IPS-18a (cell line): ENCODE data around the gene LTBR.

Experiments
- H3K27ac ChIP-seq: one replicate; pipeline ENCODE4 v1.5.1; 2013; ENCODE audit warnings: low read length
- H3K27me3 ChIP-seq: one replicate; pipeline ENCODE4 v1.6.1; 2013; ENCODE audit warnings: mild to moderate bottlenecking, low read length; ENCODE audit not compliant: control insufficient read depth, insufficient read depth
- H3K36me3 ChIP-seq: one replicate; pipeline ENCODE4 v1.6.1; 2013; ENCODE audit warnings: low read depth, low read length; ENCODE audit not compliant: control insufficient read depth
- H3K4me1 ChIP-seq: one replicate; pipeline ENCODE4 v1.6.1; 2013; ENCODE audit warnings: low read depth, low read length; ENCODE audit not compliant: control insufficient read depth
- H3K4me3 ChIP-seq: one replicate; pipeline ENCODE4 v1.5.1; 2013; ENCODE audit warnings: low read length
- H3K9ac ChIP-seq: one replicate; pipeline ENCODE4 v1.6.1; 2013; ENCODE audit warnings: mild to moderate bottlenecking, low read length, moderate library complexity
- H3K9me3 ChIP-seq: one replicate; pipeline ENCODE4 v1.6.1; 2013; ENCODE audit warnings: low read depth, low read length; ENCODE audit not compliant: control insufficient read depth

Gene LTBR

GRCh38 chr12:6352193-6353173, 31.5 kb upstream of the LTBR start:
- Histone ChIP-seq H3K36me3 (peaks cover 23% of the 10 kb centered on the region), H3K27ac (no peak overlapping the region), H3K4me1 (no peaks in the 10 kb centered on the region), H3K4me3 (no peak overlapping the region), H3K9ac (no peak overlapping the region), H3K27me3 (no peaks in the 10 kb centered on the region), H3K9me3 (no peaks in the 10 kb centered on the region)

- peaks cover 12% of the 10 kb centered on the region for H3K36me3 ChIP-seq
- H3K27ac ChIP-seq = no peak overlapping the region
- no peak overlapping the region for H3K9ac ChIP-seq
- no peaks in the 10 kb centered on the region for H3K4me1 ChIP-seq
- no peak overlapping the region for H3K4me3 ChIP-seq
- H3K9me3 ChIP-seq = no peaks in the 10 kb centered on the region
- H3K27me3 ChIP-seq = no peaks in the 10 kb centered on the region
Measured at GRCh38 chr12:6354495-6355393, 29.2 kb upstream of the LTBR start.

- Histone ChIP-seq H3K27me3 (no peaks in the 10 kb centered on the region), H3K4me3 (no peak overlapping the region), H3K36me3 (peaks cover 22% of the 10 kb centered on the region), H3K27ac (no peak overlapping the region), H3K9me3 (no peaks in the 10 kb centered on the region), H3K4me1 (no peaks in the 10 kb centered on the region), H3K9ac (no peak overlapping the region)
Measured at GRCh38 chr12:6355491-6356373, 28.2 kb upstream of the LTBR start.

GRCh38 chr12:6356374-6356820, 27.6 kb upstream of the LTBR start:
- Histone ChIP-seq H3K27ac (no peak overlapping the region), H3K27me3 (no peaks in the 10 kb centered on the region), H3K9ac (no peak overlapping the region), H3K4me1 (no peaks in the 10 kb centered on the region), H3K9me3 (no peaks in the 10 kb centered on the region), H3K4me3 (no peak overlapping the region), H3K36me3 (peaks cover 28% of the 10 kb centered on the region)

- Histone ChIP-seq H3K36me3 (peaks cover 37% of the 10 kb centered on the region), H3K4me3 (no peak overlapping the region), H3K27ac (no peak overlapping the region), H3K4me1 (no peaks in the 10 kb centered on the region), H3K9me3 (no peaks in the 10 kb centered on the region), H3K27me3 (no peaks in the 10 kb centered on the region), H3K9ac (no peak overlapping the region)
Measured at GRCh38 chr12:6358881-6359280, 25.1 kb upstream of the LTBR start.

- Histone ChIP-seq H3K9ac (no peak overlapping the region), H3K36me3 (peaks cover 37% of the 10 kb centered on the region), H3K4me1 (no peaks in the 10 kb centered on the region), H3K27me3 (no peaks in the 10 kb centered on the region), H3K27ac (no peak overlapping the region), H3K9me3 (no peaks in the 10 kb centered on the region), H3K4me3 (no peak overlapping the region)
Measured at GRCh38 chr12:6360080-6360571, 23.8 kb upstream of the LTBR start.

GRCh38 chr12:6360578-6361490, 23.1 kb upstream of the LTBR start:
- Histone ChIP-seq H3K9me3 (no peaks in the 10 kb centered on the region), H3K4me3 (no peak overlapping the region), H3K4me1 (no peaks in the 10 kb centered on the region), H3K36me3 (peaks cover 34% of the 10 kb centered on the region), H3K27me3 (no peaks in the 10 kb centered on the region), H3K9ac (no peak overlapping the region), H3K27ac (no peak overlapping the region)

- Histone ChIP-seq H3K27ac (no peak overlapping the region), H3K4me3 (no peak overlapping the region)
Measured at GRCh38 chr12:6361834-6362233, 22.1 kb upstream of the LTBR start.

GRCh38 chr12:6362403-6362802, 21.6 kb upstream of the LTBR start:
- Histone ChIP-seq H3K9me3 (no peaks in the 10 kb centered on the region), H3K36me3 (peaks cover 24% of the 10 kb centered on the region), H3K27ac (no peak overlapping the region), H3K9ac (no peak overlapping the region), H3K27me3 (no peaks in the 10 kb centered on the region), H3K4me1 (no peaks in the 10 kb centered on the region), H3K4me3 (no peak overlapping the region)

More at GRCh38 chr12:6361834-6362233, 22.1 kb upstream of the LTBR start:
- Histone ChIP-seq H3K27me3 (no peaks in the 10 kb centered on the region), H3K4me1 (no peaks in the 10 kb centered on the region), H3K9me3 (no peaks in the 10 kb centered on the region), H3K36me3 (peaks cover 27% of the 10 kb centered on the region), H3K9ac (no peak overlapping the region)

GRCh38 chr12:6363010-6363329, 21.0 kb upstream of the LTBR start:
- Histone ChIP-seq H3K9me3 (no peaks in the 10 kb centered on the region), H3K36me3 (peaks cover 24% of the 10 kb centered on the region), H3K4me1 (no peaks in the 10 kb centered on the region), H3K9ac (no peak overlapping the region), H3K27ac (no peak overlapping the region), H3K27me3 (no peaks in the 10 kb centered on the region), H3K4me3 (no peak overlapping the region)
